M059J (cell line): ENCODE measurements around the gene EPN2. TPM values are rescaled to one million over a fixed set of nuclear protein-coding genes. Genes with fewer than 3 reads are reported as not detected.
A peak's percentile ranks its signal among the peaks of the same experiment; 100 is the strongest.
"Not testable (repeated sequence)": the region's sequence is repeated elsewhere in the genome, so short reads cannot be mapped to it uniquely, and the experiment has no call there.

Experiments used
- DNase-seq: peaks from one replicate; pipeline ENCODE4 v3.0.0-alpha.2; 2012; ENCODE audit warnings: low read depth
- total RNA-seq: library from RNA; depleted of rRNA; stranded (reverse); fragments of >200 nt; shearing (Covaris generic); gene quantifications from 2 replicates; pipeline ENCODE4 v1.2.3, GENCODE V29; 2014; rRNA removed

EPN2 gene
- 19.1 and 34.0 TPM in 2 replicates for total RNA-seq

GRCh38 chr17:19237139-19237388 lies at the start of gene EPN2:
Gene EPN2 (plus strand): TSS chr17:19237366. CDS start chr17:19283120, 45,754 bp downstream.
- DNase-seq = not testable (repeated sequence)

GRCh38 chr17:19187883-19188869 lies 49.0 kb upstream of the EPN2 start:
- not testable (repeated sequence) for DNase-seq

- not testable (repeated sequence) for DNase-seq
These were observed 48.1 kb upstream of the EPN2 start for GRCh38 chr17:19188870-19189708.

GRCh38 chr17:19189781-19190405 lies 47.3 kb upstream of the EPN2 start:
- not testable (repeated sequence) for DNase-seq

- not testable (repeated sequence) for DNase-seq
These were observed 40.6 kb upstream of the EPN2 start for GRCh38 chr17:19196382-19197204.

- not testable (repeated sequence) for DNase-seq
These were observed 34.7 kb upstream of the EPN2 start for GRCh38 chr17:19202448-19202847.

GRCh38 chr17:19203429-19203828 lies 33.7 kb upstream of the EPN2 start:
- DNase-seq = not testable (repeated sequence)

GRCh38 chr17:19215074-19215860 lies 21.9 kb upstream of the EPN2 start:
- DNase-seq = not testable (repeated sequence)

- not testable (repeated sequence) for DNase-seq
These were observed 20.8 kb upstream of the EPN2 start for GRCh38 chr17:19216148-19216926.

GRCh38 chr17:19218914-19219313 lies 18.3 kb upstream of the EPN2 start:
- DNase-seq = not testable (repeated sequence)

GRCh38 chr17:19219384-19219783 lies 17.8 kb upstream of the EPN2 start:
- DNase-seq = not testable (repeated sequence)

- not testable (repeated sequence) for DNase-seq
These were observed 17.0 kb upstream of the EPN2 start for GRCh38 chr17:19220195-19220594.

GRCh38 chr17:19226610-19227588 lies 10.3 kb upstream of the EPN2 start:
- not testable (repeated sequence) for DNase-seq

- DNase-seq = not testable (repeated sequence)
These were observed 2.5 kb upstream of the EPN2 start for GRCh38 chr17:19234676-19235075.

GRCh38 chr17:19236351-19237138 lies 621 bp upstream of the EPN2 start:
- not testable (repeated sequence) for DNase-seq

- DNase-seq = peak; percentile 28
These were observed 412 bp downstream of the EPN2 start for GRCh38 chr17:19237389-19238166.

GRCh38 chr17:19238167-19238505 lies 970 bp downstream of the EPN2 start:
- DNase-seq = peak; percentile 38
